Testis (tissue), 2 donors: ENCODE data around the gene MRPL51.
"Not testable (repeated sequence)": the region's sequence is repeated elsewhere in the genome, so short reads cannot be mapped to it uniquely, and the experiment has no call there.

Experiments used
- POLR2A ChIP-seq: fragments of 450-650 bp; IDR thresholded peaks from one replicate; pipeline ENCODE4 v1.6.1; 2017; ENCODE audit warnings: antibody characterized with exemption, mild to moderate bottlenecking, moderate library complexity
- TF ChIP-seq, protein P1 (sequence below), 3 experiments: fragments of 450-650 bp in 2 of 3; fragments of 200-600 bp in 1 of 3; sonication (generic) in 1 of 3; IDR thresholded peaks; one replicate each; pipeline ENCODE4 v1.5.1; 2016 to 2019; ENCODE audit warnings: antibody characterized with exemption in 3 of 3, mild to moderate bottlenecking in 2 of 3, moderate library complexity in 1 of 3

DNA sequence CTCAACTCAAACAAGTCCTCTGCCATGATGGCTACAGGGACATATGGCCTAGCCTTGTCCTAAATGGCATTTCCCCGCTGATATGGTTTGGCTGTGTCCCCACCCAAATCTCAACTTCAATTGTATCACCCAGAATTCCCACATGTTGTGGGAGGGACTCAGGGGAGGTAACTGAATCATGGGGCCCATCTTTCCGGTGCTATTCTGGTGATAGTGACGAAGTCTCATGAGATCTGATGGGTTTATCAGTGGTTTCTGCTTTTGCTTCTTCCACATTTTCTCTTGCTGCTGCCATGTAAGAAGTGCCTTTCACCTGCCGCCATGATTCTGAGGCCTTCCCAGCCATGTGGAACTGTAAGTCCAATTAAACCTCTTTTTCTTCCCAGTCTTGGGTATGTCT lies 26.3 kb downstream of the MRPL51 start:
- TF ChIP-seq POLR2A: not testable (repeated sequence)
- TF ChIP-seq, protein P1, sequence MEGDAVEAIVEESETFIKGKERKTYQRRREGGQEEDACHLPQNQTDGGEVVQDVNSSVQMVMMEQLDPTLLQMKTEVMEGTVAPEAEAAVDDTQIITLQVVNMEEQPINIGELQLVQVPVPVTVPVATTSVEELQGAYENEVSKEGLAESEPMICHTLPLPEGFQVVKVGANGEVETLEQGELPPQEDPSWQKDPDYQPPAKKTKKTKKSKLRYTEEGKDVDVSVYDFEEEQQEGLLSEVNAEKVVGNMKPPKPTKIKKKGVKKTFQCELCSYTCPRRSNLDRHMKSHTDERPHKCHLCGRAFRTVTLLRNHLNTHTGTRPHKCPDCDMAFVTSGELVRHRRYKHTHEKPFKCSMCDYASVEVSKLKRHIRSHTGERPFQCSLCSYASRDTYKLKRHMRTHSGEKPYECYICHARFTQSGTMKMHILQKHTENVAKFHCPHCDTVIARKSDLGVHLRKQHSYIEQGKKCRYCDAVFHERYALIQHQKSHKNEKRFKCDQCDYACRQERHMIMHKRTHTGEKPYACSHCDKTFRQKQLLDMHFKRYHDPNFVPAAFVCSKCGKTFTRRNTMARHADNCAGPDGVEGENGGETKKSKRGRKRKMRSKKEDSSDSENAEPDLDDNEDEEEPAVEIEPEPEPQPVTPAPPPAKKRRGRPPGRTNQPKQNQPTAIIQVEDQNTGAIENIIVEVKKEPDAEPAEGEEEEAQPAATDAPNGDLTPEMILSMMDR (IDR thresholded peaks at IDR 0.05): not testable (repeated sequence)
